GM18907 (cell line): ENCODE data around the gene BECN2.

ENCODE experiments used
- ATAC-seq: cut with Tn5 transposase; IDR thresholded peaks from one replicate; pipeline ENCODE4 v1.9.1; 2021; ENCODE audit warnings: mild to moderate bottlenecking, moderate library complexity; ENCODE audit not compliant: unreplicated experiment

Gene BECN2

GRCh38 chr1:241957692-241958494, at the start of gene BECN2:
Gene BECN2 (plus strand): TSS chr1:241957767. CDS start chr1:241957767, 0 bp downstream.
- ATAC-seq, result no peak

- ATAC-seq, result no peak
Measured at GRCh38 chr1:241916196-241916595, 41.4 kb upstream of the BECN2 start.

- no peak for ATAC-seq
Measured at GRCh38 chr1:241917487-241917886, 40.1 kb upstream of the BECN2 start.

GRCh38 chr1:241918879-241919278, 38.7 kb upstream of the BECN2 start:
- ATAC-seq, result no peak

- ATAC-seq, result no peak
Measured at GRCh38 chr1:241924080-241924808, 33.3 kb upstream of the BECN2 start.

- no peak for ATAC-seq
Measured at GRCh38 chr1:241926141-241926540, 31.4 kb upstream of the BECN2 start.

- ATAC-seq, result no peak
Measured at GRCh38 chr1:241927321-241927720, 30.2 kb upstream of the BECN2 start.

- ATAC-seq, result no peak
Measured at GRCh38 chr1:241932845-241933244, 24.7 kb upstream of the BECN2 start.

GRCh38 chr1:241934201-241934848, 23.2 kb upstream of the BECN2 start:
- no peak for ATAC-seq

GRCh38 chr1:241934866-241935265, 22.7 kb upstream of the BECN2 start:
- ATAC-seq, result no peak

GRCh38 chr1:241939798-241940197, 17.8 kb upstream of the BECN2 start:
- ATAC-seq, result no peak

- no peak for ATAC-seq
Measured at GRCh38 chr1:241942738-241943137, 14.8 kb upstream of the BECN2 start.

GRCh38 chr1:241944300-241944699, 13.3 kb upstream of the BECN2 start:
- no peak for ATAC-seq

- ATAC-seq, result no peak
Measured at GRCh38 chr1:241947354-241947753, 10.2 kb upstream of the BECN2 start.

- no peak for ATAC-seq
Measured at GRCh38 chr1:241950390-241950789, 7.2 kb upstream of the BECN2 start.

- no peak for ATAC-seq
Measured at GRCh38 chr1:241962153-241962552, 4.6 kb downstream of the BECN2 start.

GRCh38 chr1:241963722-241964121, 6.2 kb downstream of the BECN2 start:
- ATAC-seq, result no peak

- ATAC-seq, result no peak
Measured at GRCh38 chr1:241964550-241965282, 7.1 kb downstream of the BECN2 start.

- no peak for ATAC-seq
Measured at GRCh38 chr1:241968611-241969010, 11.0 kb downstream of the BECN2 start.

- ATAC-seq, result no peak
Measured at GRCh38 chr1:241972703-241973369, 15.3 kb downstream of the BECN2 start.

GRCh38 chr1:241976229-241976628, 18.7 kb downstream of the BECN2 start:
- ATAC-seq, result no peak
